Osteoblast (primary cell): ENCODE data around the gene DTX3L. TPM values are rescaled to one million over a fixed set of nuclear protein-coding genes. Genes with fewer than 3 reads are reported as not detected.

Experiments
- DNase-seq: peaks from one replicate; pipeline ENCODE4 v3.0.0; 2011; ENCODE audit warnings: low spot score, mixed read lengths; ENCODE audit not compliant: insufficient read length; ENCODE audit errors: missing footprints
- H2AFZ ChIP-seq: 2 replicates; pipeline ENCODE4 v1.6.0; 2011; ENCODE audit warnings: mild to moderate bottlenecking, low read length
- H3K27ac ChIP-seq: 2 replicates; pipeline ENCODE4 v1.5.1; 2011; ENCODE audit warnings: mild to moderate bottlenecking, low read depth, low read length, moderate library complexity
- H3K27me3 ChIP-seq: 2 replicates; pipeline ENCODE4 v1.6.0; 2012; ENCODE audit warnings: mild to moderate bottlenecking, control low read depth, inconsistent platforms, low read length, moderate library complexity; ENCODE audit not compliant: insufficient read depth
- H3K36me3 ChIP-seq: 2 replicates; pipeline ENCODE4 v1.5.1; 2011; ENCODE audit warnings: mild to moderate bottlenecking, low read length, control low read depth, moderate library complexity; ENCODE audit not compliant: insufficient read depth
- H3K4me1 ChIP-seq: 2 replicates; pipeline ENCODE4 v1.5.1; 2011; ENCODE audit warnings: mild to moderate bottlenecking, low read length, control low read depth, moderate library complexity; ENCODE audit not compliant: insufficient read depth
- H3K4me2 ChIP-seq: 2 replicates; pipeline ENCODE4 v1.6.0; 2011; ENCODE audit warnings: mild to moderate bottlenecking, low read length; ENCODE audit not compliant: insufficient read depth
- H3K4me3 ChIP-seq: fragments of 200-600 bp; sonication (generic); 3 replicates; pipeline ENCODE4 v1.5.1; 2012; ENCODE audit warnings: mild to moderate bottlenecking, low read length, inconsistent platforms; ENCODE audit not compliant: insufficient read depth
- H3K79me2 ChIP-seq: 2 replicates; pipeline ENCODE4 v1.6.0; 2012; ENCODE audit warnings: mild to moderate bottlenecking, low read length, control low read depth, inconsistent platforms; ENCODE audit not compliant: insufficient read depth
- H3K9me3 ChIP-seq: 2 replicates; pipeline ENCODE4 v1.5.1; 2011; ENCODE audit warnings: low read depth, low read length, control low read depth
- H4K20me1 ChIP-seq: 2 replicates; pipeline ENCODE4 v1.6.0; 2012; ENCODE audit warnings: mild to moderate bottlenecking, low read length, control low read depth; ENCODE audit not compliant: insufficient read depth
- total RNA-seq: library from RNA; depleted of rRNA; stranded (reverse); fragments of >200 nt; gene quantifications from 2 replicates; pipeline ENCODE4 v1.2.3, GENCODE V29; 2012
- TF ChIP-seq, protein P1 (sequence below): IDR thresholded peaks from 2 replicates; pipeline ENCODE4 v1.5.1; 2011; ENCODE audit warnings: mild to moderate bottlenecking, low read depth, low read length, moderate library complexity; ENCODE audit errors: extremely low read depth

Gene DTX3L
- total RNA-seq, 1 donor: 33.7 TPM

DNA sequence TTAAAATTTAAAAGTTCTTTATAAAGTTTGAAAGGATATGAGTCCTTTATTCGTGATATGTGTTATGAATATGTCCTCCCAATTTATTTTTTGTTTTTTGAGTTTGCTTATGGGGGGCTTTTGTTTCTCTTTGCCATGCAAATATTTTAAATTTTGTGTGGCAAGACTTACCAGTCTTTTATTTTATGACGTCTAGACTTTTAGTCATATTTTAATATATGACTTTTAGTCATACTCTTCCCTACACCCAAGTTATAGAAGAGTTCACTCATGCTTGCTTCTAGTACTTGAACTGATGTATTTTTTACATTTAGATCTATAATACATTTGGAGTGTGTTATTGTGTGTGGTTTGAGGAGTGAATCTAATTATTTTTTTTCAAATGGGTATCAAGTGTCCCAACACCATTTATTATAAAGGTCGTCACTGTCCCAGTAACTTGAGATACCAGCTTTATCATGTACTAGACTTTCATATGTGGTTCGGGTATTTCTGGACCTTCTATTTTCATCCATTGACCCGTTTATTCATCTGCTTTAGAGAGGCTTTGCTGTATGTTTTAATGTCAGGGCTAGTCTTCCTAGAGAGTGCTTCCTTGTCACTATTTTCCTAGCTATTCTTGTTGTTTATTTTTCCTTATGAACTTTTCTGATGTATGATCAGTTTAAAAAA, 14.1 kb downstream of the DTX3L start:
- H3K9me3 ChIP-seq: no peaks in the 10 kb centered on the region
- H3K79me2 ChIP-seq: no peaks in the 10 kb centered on the region
- no peaks in the 10 kb centered on the region for H3K27me3 ChIP-seq
- peak overlapping the region; percentile 73 for H3K4me3 ChIP-seq
- peak overlapping the region; percentile 81 for H3K4me2 ChIP-seq
- no peak overlapping the region for H3K27ac ChIP-seq
- DNase-seq: no peak
- H3K36me3 ChIP-seq: no peaks in the 10 kb centered on the region
- peaks cover 16% of the 10 kb centered on the region for H3K4me1 ChIP-seq
- H4K20me1 ChIP-seq: no peaks in the 10 kb centered on the region
- TF ChIP-seq, protein P1, sequence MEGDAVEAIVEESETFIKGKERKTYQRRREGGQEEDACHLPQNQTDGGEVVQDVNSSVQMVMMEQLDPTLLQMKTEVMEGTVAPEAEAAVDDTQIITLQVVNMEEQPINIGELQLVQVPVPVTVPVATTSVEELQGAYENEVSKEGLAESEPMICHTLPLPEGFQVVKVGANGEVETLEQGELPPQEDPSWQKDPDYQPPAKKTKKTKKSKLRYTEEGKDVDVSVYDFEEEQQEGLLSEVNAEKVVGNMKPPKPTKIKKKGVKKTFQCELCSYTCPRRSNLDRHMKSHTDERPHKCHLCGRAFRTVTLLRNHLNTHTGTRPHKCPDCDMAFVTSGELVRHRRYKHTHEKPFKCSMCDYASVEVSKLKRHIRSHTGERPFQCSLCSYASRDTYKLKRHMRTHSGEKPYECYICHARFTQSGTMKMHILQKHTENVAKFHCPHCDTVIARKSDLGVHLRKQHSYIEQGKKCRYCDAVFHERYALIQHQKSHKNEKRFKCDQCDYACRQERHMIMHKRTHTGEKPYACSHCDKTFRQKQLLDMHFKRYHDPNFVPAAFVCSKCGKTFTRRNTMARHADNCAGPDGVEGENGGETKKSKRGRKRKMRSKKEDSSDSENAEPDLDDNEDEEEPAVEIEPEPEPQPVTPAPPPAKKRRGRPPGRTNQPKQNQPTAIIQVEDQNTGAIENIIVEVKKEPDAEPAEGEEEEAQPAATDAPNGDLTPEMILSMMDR: no peak
- H2AFZ ChIP-seq: no peak overlapping the region

GRCh38 chr3:122580470-122580869, 16.3 kb downstream of the DTX3L start:
- DNase-seq: peak; percentile 44
- Histone ChIP-seq H3K4me3 (no peak overlapping the region), H3K27me3 (no peaks in the 10 kb centered on the region), H3K9me3 (no peaks in the 10 kb centered on the region), H3K4me2 (no peak overlapping the region), H3K36me3 (no peaks in the 10 kb centered on the region), H2AFZ (no peak overlapping the region), H3K27ac (no peak overlapping the region), H4K20me1 (no peaks in the 10 kb centered on the region), H3K79me2 (no peaks in the 10 kb centered on the region), H3K4me1 (peaks cover 11% of the 10 kb centered on the region)
- TF ChIP-seq, protein P1: no peak

GRCh38 chr3:122581622-122582021, 17.5 kb downstream of the DTX3L start:
- Histone ChIP-seq H4K20me1 (no peaks in the 10 kb centered on the region), H3K79me2 (no peaks in the 10 kb centered on the region), H2AFZ (no peak overlapping the region), H3K36me3 (no peaks in the 10 kb centered on the region), H3K4me3 (no peak overlapping the region), H3K27ac (no peak overlapping the region), H3K4me1 (peaks cover under 1% of the 10 kb centered on the region), H3K4me2 (no peak overlapping the region), H3K27me3 (no peaks in the 10 kb centered on the region), H3K9me3 (no peaks in the 10 kb centered on the region)
- TF ChIP-seq, protein P1: no peak
- DNase-seq: no peak

- no peaks in the 10 kb centered on the region for H3K4me1 ChIP-seq
- H3K79me2 ChIP-seq: no peaks in the 10 kb centered on the region
- no peak overlapping the region for H2AFZ ChIP-seq
- no peaks in the 10 kb centered on the region for H3K27me3 ChIP-seq
- no peaks in the 10 kb centered on the region for H3K9me3 ChIP-seq
- no peak overlapping the region for H3K4me2 ChIP-seq
- H3K36me3 ChIP-seq: no peaks in the 10 kb centered on the region
- no peak for DNase-seq
- H3K4me3 ChIP-seq: no peak overlapping the region
- H3K27ac ChIP-seq: no peak overlapping the region
- no peaks in the 10 kb centered on the region for H4K20me1 ChIP-seq
- TF ChIP-seq, protein P1: no peak
These were observed 18.3 kb downstream of the DTX3L start for GRCh38 chr3:122582390-122582789.
